ENCODE data around the gene APLN.

- TF ChIP-seq CTCF (IDR thresholded peaks at IDR 0.05) = no peak
- TF ChIP-seq POLR2A (IDR thresholded peaks at IDR 0.05) = no peak
Measured at GRCh38 chrX:129613596-129613995, 41.2 kb downstream of the APLN start.

Data from testis (tissue), 2 donors.